HL-60 (cell line): Measurements from ENCODE around the gene CFAP65.

ENCODE experiments used
- DNase-seq, 2 experiments: peaks; one replicate each; pipeline ENCODE4 v3.0.0-alpha.2; 2010 to 2020; ENCODE audit warnings: low read depth in 1 of 2, low spot score in 1 of 2
- H3K27ac ChIP-seq: fragments of 250-450 bp; sonication (Bioruptor Pico); replicated peaks from 2 replicates; pipeline ENCODE4 v1.5.1; 2020; ENCODE audit warnings: mild to moderate bottlenecking, moderate library complexity
- H3K27me3 ChIP-seq: fragments of 250-450 bp; sonication (Bioruptor Pico); 2 replicates; pipeline ENCODE4 v1.5.1; 2021; ENCODE audit warnings: mild to moderate bottlenecking, moderate library complexity; ENCODE audit not compliant: insufficient read depth, poor library complexity, severe bottlenecking
- H3K4me3 ChIP-seq: replicated peaks from 2 replicates; pipeline ENCODE4 v1.5.1; 2011; ENCODE audit warnings: mild to moderate bottlenecking, control low read depth, low read length; ENCODE audit not compliant: insufficient read depth
- CTCF ChIP-seq: IDR thresholded peaks from one replicate; pipeline ENCODE4 v1.5.1; 2011; ENCODE audit warnings: low read length, control low read depth, inconsistent platforms; ENCODE audit not compliant: insufficient read depth
- GABPA ChIP-seq: IDR thresholded peaks from 2 replicates; pipeline ENCODE4 v1.6.1; 2012; ENCODE audit warnings: low read depth
- POLR2AphosphoS5 ChIP-seq: IDR thresholded peaks from 2 replicates; pipeline ENCODE4 v1.6.1; 2012; ENCODE audit warnings: low read depth
- SPI1 ChIP-seq: IDR thresholded peaks from 2 replicates; pipeline ENCODE4 v1.6.1; 2012; ENCODE audit warnings: low read depth, mild to moderate bottlenecking, borderline replicate concordance
- TF ChIP-seq, protein P1 (sequence below): IDR thresholded peaks from 2 replicates; pipeline ENCODE4 v1.6.1; 2012; ENCODE audit warnings: low read depth; ENCODE audit not compliant: insufficient replicate concordance

The CFAP65 gene

DNA sequence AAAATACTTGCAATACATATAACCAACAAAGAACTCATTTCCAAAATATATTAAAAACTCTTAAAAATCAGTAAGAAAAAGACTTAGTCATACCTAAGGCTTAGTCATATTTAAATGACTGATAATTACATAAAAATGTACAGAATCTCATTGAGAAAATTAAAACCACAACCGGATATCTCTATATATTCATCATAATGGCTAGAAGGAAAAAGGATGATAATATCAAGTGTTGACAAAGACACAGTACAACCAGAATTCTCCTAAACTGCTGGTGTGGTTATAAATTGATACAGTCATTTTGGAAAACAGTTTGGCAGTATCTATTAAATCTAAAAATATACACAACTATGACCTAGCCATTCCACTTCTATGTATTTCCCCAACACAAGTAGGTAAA is 46.5 kb upstream of the CFAP65 start:
- H3K27me3 ChIP-seq = no peaks in the 10 kb centered on the region
- TF ChIP-seq GABPA (no peak), CTCF (no peak), SPI1 (no peak), POLR2AphosphoS5 (no peak)
- TF ChIP-seq, protein P1, sequence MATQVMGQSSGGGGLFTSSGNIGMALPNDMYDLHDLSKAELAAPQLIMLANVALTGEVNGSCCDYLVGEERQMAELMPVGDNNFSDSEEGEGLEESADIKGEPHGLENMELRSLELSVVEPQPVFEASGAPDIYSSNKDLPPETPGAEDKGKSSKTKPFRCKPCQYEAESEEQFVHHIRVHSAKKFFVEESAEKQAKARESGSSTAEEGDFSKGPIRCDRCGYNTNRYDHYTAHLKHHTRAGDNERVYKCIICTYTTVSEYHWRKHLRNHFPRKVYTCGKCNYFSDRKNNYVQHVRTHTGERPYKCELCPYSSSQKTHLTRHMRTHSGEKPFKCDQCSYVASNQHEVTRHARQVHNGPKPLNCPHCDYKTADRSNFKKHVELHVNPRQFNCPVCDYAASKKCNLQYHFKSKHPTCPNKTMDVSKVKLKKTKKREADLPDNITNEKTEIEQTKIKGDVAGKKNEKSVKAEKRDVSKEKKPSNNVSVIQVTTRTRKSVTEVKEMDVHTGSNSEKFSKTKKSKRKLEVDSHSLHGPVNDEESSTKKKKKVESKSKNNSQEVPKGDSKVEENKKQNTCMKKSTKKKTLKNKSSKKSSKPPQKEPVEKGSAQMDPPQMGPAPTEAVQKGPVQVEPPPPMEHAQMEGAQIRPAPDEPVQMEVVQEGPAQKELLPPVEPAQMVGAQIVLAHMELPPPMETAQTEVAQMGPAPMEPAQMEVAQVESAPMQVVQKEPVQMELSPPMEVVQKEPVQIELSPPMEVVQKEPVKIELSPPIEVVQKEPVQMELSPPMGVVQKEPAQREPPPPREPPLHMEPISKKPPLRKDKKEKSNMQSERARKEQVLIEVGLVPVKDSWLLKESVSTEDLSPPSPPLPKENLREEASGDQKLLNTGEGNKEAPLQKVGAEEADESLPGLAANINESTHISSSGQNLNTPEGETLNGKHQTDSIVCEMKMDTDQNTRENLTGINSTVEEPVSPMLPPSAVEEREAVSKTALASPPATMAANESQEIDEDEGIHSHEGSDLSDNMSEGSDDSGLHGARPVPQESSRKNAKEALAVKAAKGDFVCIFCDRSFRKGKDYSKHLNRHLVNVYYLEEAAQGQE = no peak
- no peak overlapping the region for H3K4me3 ChIP-seq
- DNase-seq = no peak
- H3K27ac ChIP-seq = no peak overlapping the region

DNA sequence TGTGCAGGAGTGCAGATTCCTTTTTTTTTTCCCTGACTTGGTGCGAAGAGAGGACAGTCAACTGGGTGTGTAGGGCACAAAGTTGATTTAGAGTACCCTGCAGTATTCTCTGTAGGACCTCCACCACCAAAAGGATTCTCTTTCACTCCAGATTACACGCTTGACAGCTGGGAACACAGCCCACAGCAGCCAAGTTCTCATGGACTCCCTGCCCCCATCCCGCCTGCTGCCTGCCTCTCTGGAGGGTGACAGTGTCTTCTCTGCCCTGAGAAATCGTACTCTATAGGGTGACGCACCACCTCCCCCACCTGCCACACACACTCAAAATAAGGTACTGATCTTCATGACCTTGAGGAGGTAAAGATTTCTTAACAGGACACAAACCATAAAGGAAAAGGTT is 46.0 kb upstream of the CFAP65 start:
- Histone ChIP-seq H3K27me3 (no peaks in the 10 kb centered on the region), H3K27ac (no peak overlapping the region), H3K4me3 (no peak overlapping the region)
- no peak for DNase-seq
- TF ChIP-seq GABPA (no peak), POLR2AphosphoS5 (no peak), CTCF (no peak), SPI1 (no peak)
- TF ChIP-seq, protein P1 = no peak

GRCh38 chr2:219086196-219086595 is 44.9 kb upstream of the CFAP65 start:
- TF ChIP-seq GABPA (no peak), SPI1 (peak; percentile 47; the same call in 1 of the 2 replicates), CTCF (no peak)
- Histone ChIP-seq H3K27me3 (no peaks in the 10 kb centered on the region), H3K4me3 (no peak overlapping the region), H3K27ac (peak overlapping the region; percentile 34)
- peak in 1 of 2 experiments; percentile 56 for DNase-seq

GRCh38 chr2:219084791-219085190 is 43.5 kb upstream of the CFAP65 start:
- no peak for TF ChIP-seq GABPA
- TF ChIP-seq POLR2AphosphoS5 = no peak
- no peak for TF ChIP-seq CTCF
- TF ChIP-seq, protein P1 = no peak
- no peak for TF ChIP-seq SPI1
- Histone ChIP-seq H3K4me3 (no peak overlapping the region), H3K27me3 (no peaks in the 10 kb centered on the region), H3K27ac (peak overlapping the region; percentile 44)
- peak in 1 of 2 experiments; percentile 46 for DNase-seq
